Endodermal cell (in vitro differentiated cells): ENCODE results near the gene COL5A1. TPM values are rescaled to one million over a fixed set of nuclear protein-coding genes. Genes with fewer than 3 reads are reported as not detected.

Experiments
- DNase-seq: peaks from one replicate; pipeline ENCODE4 v3.0.0-alpha.2; 2017
- H3K27ac ChIP-seq: 2 replicates; pipeline ENCODE4 v1.5.1; 2013; ENCODE audit warnings: mild to moderate bottlenecking, low read depth, low read length, moderate library complexity
- H3K27me3 ChIP-seq: 2 replicates; pipeline ENCODE4 v1.6.1; 2013; ENCODE audit warnings: mild to moderate bottlenecking, low read length, moderate library complexity; ENCODE audit not compliant: insufficient read depth, control insufficient read depth, poor library complexity, severe bottlenecking
- H3K36me3 ChIP-seq: 2 replicates; pipeline ENCODE4 v1.7.0; 2013; ENCODE audit warnings: mild to moderate bottlenecking, low read length, moderate library complexity; ENCODE audit not compliant: control insufficient read depth, insufficient read depth
- H3K4me1 ChIP-seq: one replicate; pipeline ENCODE4 v1.7.0; 2013; ENCODE audit warnings: low read length; ENCODE audit not compliant: control insufficient read depth, insufficient read depth
- H3K4me3 ChIP-seq: 2 replicates; pipeline ENCODE4 v1.5.1; 2013; ENCODE audit warnings: mild to moderate bottlenecking, low read length, moderate library complexity
- H3K9ac ChIP-seq: 2 replicates; pipeline ENCODE4 v1.6.1; 2013; ENCODE audit warnings: mild to moderate bottlenecking, low read length, moderate library complexity; ENCODE audit not compliant: poor library complexity, severe bottlenecking; ENCODE audit errors: extremely low read depth
- H3K9me3 ChIP-seq: 2 replicates; pipeline ENCODE4 v1.6.1; 2013; ENCODE audit warnings: mild to moderate bottlenecking, low read length, moderate library complexity; ENCODE audit not compliant: control insufficient read depth
- H3K27ac Mint-ChIP-seq: 2 replicates; pipeline ENCODE4 v1.8.0; 2020; ENCODE audit warnings: mixed read lengths
- H3K27me3 Mint-ChIP-seq: 2 replicates; pipeline ENCODE4 v1.8.0; 2021; ENCODE audit warnings: mild to moderate bottlenecking, mixed read lengths; ENCODE audit not compliant: insufficient read depth
- H3K36me3 Mint-ChIP-seq: 2 replicates; pipeline ENCODE4 v1.8.0; 2020; ENCODE audit warnings: low read depth, mixed read lengths
- H3K4me1 Mint-ChIP-seq: 2 replicates; pipeline ENCODE4 v1.8.0; 2020; ENCODE audit warnings: mixed read lengths
- H3K4me3 Mint-ChIP-seq: 2 replicates; pipeline ENCODE4 v1.8.0; 2020; ENCODE audit warnings: mild to moderate bottlenecking, moderate library complexity, mixed read lengths
- H3K9me3 Mint-ChIP-seq: 2 replicates; pipeline ENCODE4 v1.8.0; 2020; ENCODE audit warnings: mild to moderate bottlenecking, mixed read lengths
- WGBS, 2 experiments: methylation state at CpG; one replicate each; pipeline versions ENCODE4 v1.1.5 to v1.1.7; 2013; ENCODE audit warnings: missing lambda C conversion rate in 2 of 2, mixed read lengths in 1 of 2; ENCODE audit not compliant: insufficient coverage in 1 of 2, insufficient read length in 1 of 2; 5-methylcytosine and 5-hydroxymethylcytosine counted together
- total RNA-seq, 2 donors: library from RNA; stranded (reverse); fragmentation: NEBNext Ultra II Directional in 1 of 2; extraction: Animal tissue kit (Norgen Biotek cat#: 25700) in 1 of 2; gene quantifications; 2 replicates in 1 of 2; 3 replicates in 1 of 2; pipeline ENCODE4 v1.2.1, GENCODE V29; 2021
- TF ChIP-seq, protein P1 (sequence below): fragments of 200-600 bp; sonication (generic); conservative IDR thresholded peaks from 2 replicates; pipeline ENCODE4 v1.5.0; 2021; ENCODE audit warnings: antibody characterized with exemption, mild to moderate bottlenecking

The COL5A1 gene
- total RNA-seq, 2 donors from 2014 or later: 65.3 to 76.6 TPM

- Histone ChIP-seq H3K27me3 (no peaks in the 10 kb centered on the region), H3K9ac (no peak overlapping the region), H3K9me3 (no peaks in the 10 kb centered on the region)
These were observed 188.5 kb downstream of the COL5A1 start for GRCh38 chr9:134830126-134830525.

GRCh38 chr9:134830926-134831720 lies 189.5 kb downstream of the COL5A1 start:
- no peaks in the 10 kb centered on the region for H3K27me3 Mint-ChIP-seq
- no peak overlapping the region for H3K4me3 Mint-ChIP-seq
- WGBS, 2 experiments: 91 to 93% methylated on average over 14 to 21 of the region's 21 CpGs
- Histone ChIP-seq H3K9ac (no peak overlapping the region), H3K27ac (no peak overlapping the region), H3K9me3 (no peaks in the 10 kb centered on the region), H3K36me3 (peaks cover 12% of the 10 kb centered on the region), H3K4me3 (no peak overlapping the region), H3K4me1 (no peaks in the 10 kb centered on the region), H3K27me3 (no peaks in the 10 kb centered on the region)
- peaks cover 2% of the 10 kb centered on the region for H3K36me3 Mint-ChIP-seq
- no peaks in the 10 kb centered on the region for H3K9me3 Mint-ChIP-seq
- TF ChIP-seq, protein P1, sequence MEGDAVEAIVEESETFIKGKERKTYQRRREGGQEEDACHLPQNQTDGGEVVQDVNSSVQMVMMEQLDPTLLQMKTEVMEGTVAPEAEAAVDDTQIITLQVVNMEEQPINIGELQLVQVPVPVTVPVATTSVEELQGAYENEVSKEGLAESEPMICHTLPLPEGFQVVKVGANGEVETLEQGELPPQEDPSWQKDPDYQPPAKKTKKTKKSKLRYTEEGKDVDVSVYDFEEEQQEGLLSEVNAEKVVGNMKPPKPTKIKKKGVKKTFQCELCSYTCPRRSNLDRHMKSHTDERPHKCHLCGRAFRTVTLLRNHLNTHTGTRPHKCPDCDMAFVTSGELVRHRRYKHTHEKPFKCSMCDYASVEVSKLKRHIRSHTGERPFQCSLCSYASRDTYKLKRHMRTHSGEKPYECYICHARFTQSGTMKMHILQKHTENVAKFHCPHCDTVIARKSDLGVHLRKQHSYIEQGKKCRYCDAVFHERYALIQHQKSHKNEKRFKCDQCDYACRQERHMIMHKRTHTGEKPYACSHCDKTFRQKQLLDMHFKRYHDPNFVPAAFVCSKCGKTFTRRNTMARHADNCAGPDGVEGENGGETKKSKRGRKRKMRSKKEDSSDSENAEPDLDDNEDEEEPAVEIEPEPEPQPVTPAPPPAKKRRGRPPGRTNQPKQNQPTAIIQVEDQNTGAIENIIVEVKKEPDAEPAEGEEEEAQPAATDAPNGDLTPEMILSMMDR: no peak
- no peak overlapping the region for H3K27ac Mint-ChIP-seq
- DNase-seq: no peak
- no peaks in the 10 kb centered on the region for H3K4me1 Mint-ChIP-seq

More at GRCh38 chr9:134830126-134830525, 188.5 kb downstream of the COL5A1 start:
- Mint-ChIP-seq H3K4me1 (no peaks in the 10 kb centered on the region), H3K27ac (no peak overlapping the region), H3K27me3 (no peaks in the 10 kb centered on the region), H3K36me3 (peaks cover 8% of the 10 kb centered on the region), H3K9me3 (no peaks in the 10 kb centered on the region), H3K4me3 (no peak overlapping the region)
- no peak overlapping the region for H3K27ac ChIP-seq
- H3K4me3 ChIP-seq: no peak overlapping the region
- H3K36me3 ChIP-seq: peaks cover 12% of the 10 kb centered on the region
- H3K4me1 ChIP-seq: no peaks in the 10 kb centered on the region
- TF ChIP-seq, protein P1: no peak
- DNase-seq: no peak
- WGBS, 2 experiments: 92 to 95% methylated on average over 18 to 19 of the region's 19 CpGs

- Histone ChIP-seq H3K27me3 (no peaks in the 10 kb centered on the region), H3K9ac (no peak overlapping the region), H3K4me3 (no peak overlapping the region), H3K36me3 (peaks cover 12% of the 10 kb centered on the region), H3K4me1 (no peaks in the 10 kb centered on the region), H3K27ac (no peak overlapping the region), H3K9me3 (no peaks in the 10 kb centered on the region)
- H3K27me3 Mint-ChIP-seq: no peaks in the 10 kb centered on the region
- H3K4me1 Mint-ChIP-seq: no peaks in the 10 kb centered on the region
- DNase-seq: no peak
- H3K9me3 Mint-ChIP-seq: no peaks in the 10 kb centered on the region
- no peak overlapping the region for H3K4me3 Mint-ChIP-seq
- no peak overlapping the region for H3K27ac Mint-ChIP-seq
- WGBS, 2 experiments: 91 to 93% methylated on average over 17 to 19 of the region's 19 CpGs
- TF ChIP-seq, protein P1: no peak
- H3K36me3 Mint-ChIP-seq: peaks cover 3% of the 10 kb centered on the region
These were observed 190.9 kb downstream of the COL5A1 start for GRCh38 chr9:134832471-134832870.
